HG02798 (cell line): ENCODE measurements around the gene FCRLB.
A peak's percentile ranks its signal among the peaks of the same experiment; 100 is the strongest.
"Not testable (repeated sequence)": the region's sequence is repeated elsewhere in the genome, so short reads cannot be mapped to it uniquely, and the experiment has no call there.

Experiments used
- ATAC-seq: cut with Tn5 transposase; IDR thresholded peaks from one replicate; pipeline ENCODE4 v1.9.1; 2021; ENCODE audit warnings: mild to moderate bottlenecking; ENCODE audit not compliant: unreplicated experiment, poor library complexity

FCRLB gene

GRCh38 chr1:161720956-161721737 is at the start of gene FCRLB:
Gene FCRLB, plus strand, starts transcription at chr1:161721544. Its CDS starts 1,129 bp downstream, at chr1:161722673.
- ATAC-seq = no peak

GRCh38 chr1:161673437-161673836 is 47.9 kb upstream of the FCRLB start:
- not testable (repeated sequence) for ATAC-seq

GRCh38 chr1:161674447-161674846 is 46.9 kb upstream of the FCRLB start:
- ATAC-seq = not testable (repeated sequence)

GRCh38 chr1:161674908-161675307 is 46.4 kb upstream of the FCRLB start:
- ATAC-seq = not testable (repeated sequence)

- no peak for ATAC-seq
These were observed 44.9 kb upstream of the FCRLB start for GRCh38 chr1:161676441-161676840.

GRCh38 chr1:161676958-161677689 is 44.2 kb upstream of the FCRLB start:
- ATAC-seq = no peak

- ATAC-seq = no peak
These were observed 42.8 kb upstream of the FCRLB start for GRCh38 chr1:161678500-161678899.

GRCh38 chr1:161681879-161682278 is 39.5 kb upstream of the FCRLB start:
- no peak for ATAC-seq

- ATAC-seq = no peak
These were observed 32.4 kb upstream of the FCRLB start for GRCh38 chr1:161688946-161689345.

GRCh38 chr1:161691846-161692245 is 29.5 kb upstream of the FCRLB start:
- ATAC-seq = no peak

- ATAC-seq = not testable (repeated sequence)
These were observed 28.2 kb upstream of the FCRLB start for GRCh38 chr1:161693020-161693712.

- not testable (repeated sequence) for ATAC-seq
These were observed 23.0 kb upstream of the FCRLB start for GRCh38 chr1:161698302-161698701.

GRCh38 chr1:161702250-161702649 is 19.1 kb upstream of the FCRLB start:
- ATAC-seq = no peak

GRCh38 chr1:161705537-161705936 is 15.8 kb upstream of the FCRLB start:
- peak; percentile 35 for ATAC-seq

- ATAC-seq = peak; percentile 1
These were observed 15.2 kb upstream of the FCRLB start for GRCh38 chr1:161706113-161706481.

GRCh38 chr1:161706482-161707347 is 14.6 kb upstream of the FCRLB start, which contains the start of gene FCRLA:
Gene FCRLA, plus strand, starts transcription at chr1:161707229. Its CDS starts 36 bp downstream, at chr1:161707265.
- ATAC-seq = peak; percentile 69

- no peak for ATAC-seq
These were observed 13.8 kb upstream of the FCRLB start for GRCh38 chr1:161707503-161707902.

GRCh38 chr1:161709373-161709772 is 12.0 kb upstream of the FCRLB start:
- ATAC-seq = no peak

GRCh38 chr1:161710560-161710959 is 10.8 kb upstream of the FCRLB start:
- ATAC-seq = no peak
